ENCODE measurements around the gene FMNL2. TPM values are rescaled to one million over a fixed set of nuclear protein-coding genes. Genes with fewer than 3 reads are reported as not detected.
"Not testable (repeated sequence)": the region's sequence is repeated elsewhere in the genome, so short reads cannot be mapped to it uniquely, and the experiment has no call there.

The FMNL2 gene
- polyA plus RNA-seq, 1 donor, result 35.3 TPM

GRCh38 chr2:152467677-152468410 lies 132.9 kb downstream of the FMNL2 start:
- no peaks in the 10 kb centered on the region for H3K9me3 ChIP-seq (ENCODE audit: control insufficient read depth, low read depth, low read length)
- DNase-seq, result no peak
- H3K36me3 ChIP-seq (ENCODE audit: control insufficient read depth, insufficient read depth, low read length), result no peaks in the 10 kb centered on the region
- peaks cover 30% of the 10 kb centered on the region for H3K4me1 ChIP-seq (ENCODE audit: control insufficient read depth, insufficient read depth, low read length)
- H3K4me3 ChIP-seq (ENCODE audit: low read length), result no peak overlapping the region
- no peaks in the 10 kb centered on the region for H3K27me3 ChIP-seq (ENCODE audit: control insufficient read depth, insufficient read depth, low read length)
- no CpG with 5 or more reads among the region's 4 CpGs for WGBS (ENCODE audit: insufficient coverage, low lambda C conversion rate)
- no peak overlapping the region for H3K27ac ChIP-seq (ENCODE audit: low read length)

- H3K4me3 ChIP-seq (ENCODE audit: low read length), result no peak overlapping the region
- H3K27me3 ChIP-seq (ENCODE audit: control insufficient read depth, insufficient read depth, low read length), result no peaks in the 10 kb centered on the region
- WGBS (ENCODE audit: insufficient coverage, low lambda C conversion rate), result 67% methylated on average over 3 of the region's 8 CpGs
- peak in 1 of 2 donors; percentile 72 for DNase-seq
- H3K9me3 ChIP-seq (ENCODE audit: control insufficient read depth, low read depth, low read length), result no peaks in the 10 kb centered on the region
- no peaks in the 10 kb centered on the region for H3K36me3 ChIP-seq (ENCODE audit: control insufficient read depth, insufficient read depth, low read length)
- no peak overlapping the region for H3K27ac ChIP-seq (ENCODE audit: low read length)
- H3K4me1 ChIP-seq (ENCODE audit: control insufficient read depth, insufficient read depth, low read length), result peaks cover 38% of the 10 kb centered on the region
These were observed 134.1 kb downstream of the FMNL2 start for GRCh38 chr2:152468899-152469692.

GRCh38 chr2:152470861-152471854 lies 136.2 kb downstream of the FMNL2 start:
- Histone ChIP-seq H3K27ac (ENCODE audit: low read length) (no peak overlapping the region), H3K4me3 (ENCODE audit: low read length) (no peak overlapping the region), H3K9me3 (ENCODE audit: control insufficient read depth, low read depth, low read length) (no peaks in the 10 kb centered on the region), H3K36me3 (ENCODE audit: control insufficient read depth, insufficient read depth, low read length) (no peaks in the 10 kb centered on the region), H3K27me3 (ENCODE audit: control insufficient read depth, insufficient read depth, low read length) (no peaks in the 10 kb centered on the region), H3K4me1 (ENCODE audit: control insufficient read depth, insufficient read depth, low read length) (peaks cover 38% of the 10 kb centered on the region)
- WGBS (ENCODE audit: insufficient coverage, low lambda C conversion rate), result 8% methylated on average over 7 of the region's 12 CpGs
- DNase-seq, result peak in 1 of 2 donors; percentile 50

- Histone ChIP-seq H3K27ac (ENCODE audit: low read length) (no peak overlapping the region), H3K4me1 (ENCODE audit: control insufficient read depth, insufficient read depth, low read length) (peaks cover 34% of the 10 kb centered on the region), H3K27me3 (ENCODE audit: control insufficient read depth, insufficient read depth, low read length) (no peaks in the 10 kb centered on the region), H3K9me3 (ENCODE audit: control insufficient read depth, low read depth, low read length) (no peaks in the 10 kb centered on the region), H3K4me3 (ENCODE audit: low read length) (no peak overlapping the region), H3K36me3 (ENCODE audit: control insufficient read depth, insufficient read depth, low read length) (no peaks in the 10 kb centered on the region)
- no CpG with 5 or more reads among the region's 1 CpG for WGBS (ENCODE audit: insufficient coverage, low lambda C conversion rate)
- peak in 1 of 2 donors; percentile 58 for DNase-seq
These were observed 137.5 kb downstream of the FMNL2 start for GRCh38 chr2:152472481-152472887.

GRCh38 chr2:152473151-152473857 lies 138.3 kb downstream of the FMNL2 start:
- H3K4me3 ChIP-seq (ENCODE audit: low read length), result no peak overlapping the region
- no peaks in the 10 kb centered on the region for H3K9me3 ChIP-seq (ENCODE audit: control insufficient read depth, low read depth, low read length)
- DNase-seq, result no peak
- H3K4me1 ChIP-seq (ENCODE audit: control insufficient read depth, insufficient read depth, low read length), result peaks cover 34% of the 10 kb centered on the region
- H3K27ac ChIP-seq (ENCODE audit: low read length), result peak overlapping the region; percentile 3
- WGBS (ENCODE audit: insufficient coverage, low lambda C conversion rate), result no CpG with 5 or more reads among the region's 1 CpG
- H3K36me3 ChIP-seq (ENCODE audit: control insufficient read depth, insufficient read depth, low read length), result no peaks in the 10 kb centered on the region
- H3K27me3 ChIP-seq (ENCODE audit: control insufficient read depth, insufficient read depth, low read length), result no peaks in the 10 kb centered on the region

- H3K27me3 ChIP-seq (ENCODE audit: control insufficient read depth, insufficient read depth, low read length); H3K27ac ChIP-seq (ENCODE audit: low read length); DNase-seq; H3K36me3 ChIP-seq (ENCODE audit: control insufficient read depth, insufficient read depth, low read length); H3K4me3 ChIP-seq (ENCODE audit: low read length); H3K9me3 ChIP-seq (ENCODE audit: control insufficient read depth, low read depth, low read length): not testable (repeated sequence)
- 100% methylated on average over 1 of the region's 5 CpGs for WGBS (ENCODE audit: insufficient coverage, low lambda C conversion rate)
- peaks cover 27% of the 10 kb centered on the region for H3K4me1 ChIP-seq (ENCODE audit: control insufficient read depth, insufficient read depth, low read length)
These were observed 139.5 kb downstream of the FMNL2 start for GRCh38 chr2:152474523-152474922.

GRCh38 chr2:152475982-152476381 lies 141.0 kb downstream of the FMNL2 start:
- no peaks in the 10 kb centered on the region for H3K9me3 ChIP-seq (ENCODE audit: control insufficient read depth, low read depth, low read length)

GRCh38 chr2:152477347-152478092 lies 142.5 kb downstream of the FMNL2 start:
- Histone ChIP-seq H3K36me3 (ENCODE audit: control insufficient read depth, insufficient read depth, low read length) (no peaks in the 10 kb centered on the region), H3K27me3 (ENCODE audit: control insufficient read depth, insufficient read depth, low read length) (no peaks in the 10 kb centered on the region), H3K27ac (ENCODE audit: low read length) (no peak overlapping the region), H3K4me3 (ENCODE audit: low read length) (no peak overlapping the region), H3K4me1 (ENCODE audit: control insufficient read depth, insufficient read depth, low read length) (peaks cover 20% of the 10 kb centered on the region), H3K9me3 (ENCODE audit: control insufficient read depth, low read depth, low read length) (no peaks in the 10 kb centered on the region)
- no CpG with 5 or more reads among the region's 6 CpGs for WGBS (ENCODE audit: insufficient coverage, low lambda C conversion rate)
- no peak for DNase-seq

More at GRCh38 chr2:152475982-152476381, 141.0 kb downstream of the FMNL2 start:
- DNase-seq, result no peak
- Histone ChIP-seq H3K4me3 (ENCODE audit: low read length) (no peak overlapping the region), H3K27ac (ENCODE audit: low read length) (no peak overlapping the region), H3K4me1 (ENCODE audit: control insufficient read depth, insufficient read depth, low read length) (peaks cover 22% of the 10 kb centered on the region), H3K36me3 (ENCODE audit: control insufficient read depth, insufficient read depth, low read length) (no peaks in the 10 kb centered on the region), H3K27me3 (ENCODE audit: control insufficient read depth, insufficient read depth, low read length) (no peaks in the 10 kb centered on the region)

GRCh38 chr2:152479282-152479681 lies 144.3 kb downstream of the FMNL2 start:
- WGBS (ENCODE audit: insufficient coverage, low lambda C conversion rate), result 100% methylated on average over 1 of the region's 3 CpGs
- H3K36me3 ChIP-seq (ENCODE audit: control insufficient read depth, insufficient read depth, low read length), result no peaks in the 10 kb centered on the region
- H3K9me3 ChIP-seq (ENCODE audit: control insufficient read depth, low read depth, low read length), result no peaks in the 10 kb centered on the region
- no peak overlapping the region for H3K4me3 ChIP-seq (ENCODE audit: low read length)
- H3K27me3 ChIP-seq (ENCODE audit: control insufficient read depth, insufficient read depth, low read length), result no peaks in the 10 kb centered on the region
- no peak overlapping the region for H3K27ac ChIP-seq (ENCODE audit: low read length)
- DNase-seq, result no peak
- H3K4me1 ChIP-seq (ENCODE audit: control insufficient read depth, insufficient read depth, low read length), result peaks cover 9% of the 10 kb centered on the region

Data from large intestine (tissue), 3 donors.